Retinal pigment epithelial cell (primary cell): ENCODE results near the gene GPR173.

Experiments used
- DNase-seq: peaks from one replicate; pipeline ENCODE4 v3.0.0-alpha.2; 2010; ENCODE audit warnings: low read depth
- H3K4me3 ChIP-seq: 2 replicates; pipeline ENCODE4 v1.5.1; 2011; ENCODE audit warnings: mild to moderate bottlenecking, low read length, control low read depth, moderate library complexity
- CTCF ChIP-seq: conservative IDR thresholded peaks from 2 replicates; pipeline ENCODE4 v1.5.1; 2011; ENCODE audit warnings: low read depth, low read length, control low read depth, inconsistent platforms

GPR173 gene

GRCh38 chrX:53094582-53094905, 46.0 kb downstream of the GPR173 start:
- no peak for TF ChIP-seq CTCF
- peak overlapping the region; percentile 72 for H3K4me3 ChIP-seq
- no peak for DNase-seq

- no peak overlapping the region for H3K4me3 ChIP-seq
- DNase-seq, result no peak
- TF ChIP-seq CTCF, result no peak
Measured at GRCh38 chrX:53095796-53096195, 47.2 kb downstream of the GPR173 start.

GRCh38 chrX:53114864-53115549, 66.4 kb downstream of the GPR173 start:
- no peak for DNase-seq
- H3K4me3 ChIP-seq, result no peak overlapping the region
- TF ChIP-seq CTCF, result no peak

GRCh38 chrX:53115550-53115874, 66.9 kb downstream of the GPR173 start:
- TF ChIP-seq CTCF, result no peak
- no peak for DNase-seq
- H3K4me3 ChIP-seq, result no peak overlapping the region

- DNase-seq, result no peak
- no peak for TF ChIP-seq CTCF
- no peak overlapping the region for H3K4me3 ChIP-seq
Measured at GRCh38 chrX:53116101-53116500, 67.5 kb downstream of the GPR173 start.

GRCh38 chrX:53122013-53122412, 73.4 kb downstream of the GPR173 start:
- no peak for DNase-seq
- no peak for TF ChIP-seq CTCF
- no peak overlapping the region for H3K4me3 ChIP-seq

GRCh38 chrX:53125506-53125905, 76.9 kb downstream of the GPR173 start:
- no peak for TF ChIP-seq CTCF
- DNase-seq, result no peak
- H3K4me3 ChIP-seq, result no peak overlapping the region
